COLO668 (cell line): ENCODE measurements around the gene C11orf42.
"Not testable (repeated sequence)": the region's sequence is repeated elsewhere in the genome, so short reads cannot be mapped to it uniquely, and the experiment has no call there.

Experiments
- DNase-seq: peaks from one replicate; lab custom pipeline; 2025; ENCODE audit not compliant: unreplicated experiment; lab: John Stamatoyannopoulos, UW

C11orf42 gene

GRCh38 chr11:6219359-6219758 is 14.0 kb downstream of the C11orf42 start:
- DNase-seq, result no peak

DNA sequence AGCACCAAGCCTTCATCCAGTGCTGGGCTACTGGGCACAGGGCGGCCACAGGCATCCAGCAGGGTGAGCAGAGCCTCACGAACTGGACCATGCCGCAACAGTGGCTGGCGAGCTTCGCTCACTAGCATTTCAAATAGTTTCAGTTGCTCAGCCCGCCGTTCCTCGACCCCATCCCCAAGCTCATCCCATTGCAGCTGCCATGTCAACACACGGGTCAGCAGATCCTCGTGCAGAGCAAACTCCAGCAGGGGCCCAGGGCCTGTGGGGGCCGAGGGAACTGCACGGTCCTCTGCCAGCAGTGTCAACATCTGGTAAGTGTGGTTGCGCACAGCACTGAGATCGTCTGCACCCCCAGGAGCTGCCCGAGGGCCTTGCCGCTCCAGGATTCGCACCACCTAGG is 18.5 kb downstream of the C11orf42 start:
- no peak for DNase-seq

DNA sequence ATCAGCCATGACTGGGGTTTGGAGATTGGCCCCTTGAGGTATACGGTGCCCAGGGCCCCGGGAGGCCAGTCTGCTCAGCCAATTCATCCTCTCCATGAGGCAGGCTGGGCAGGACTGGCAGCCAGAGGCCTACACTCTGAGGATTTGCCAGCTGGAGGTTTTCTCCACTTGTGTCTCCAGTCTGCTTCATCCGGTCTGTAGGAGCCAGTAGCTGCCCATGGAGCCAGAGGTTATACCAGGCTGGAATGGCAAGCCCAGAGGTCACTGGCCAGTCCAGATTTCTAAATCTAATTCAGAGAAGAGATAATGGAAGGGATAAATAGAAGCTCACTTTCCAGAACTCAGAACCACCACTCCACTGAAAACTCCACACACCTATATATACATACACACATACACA is 19.1 kb downstream of the C11orf42 start:
- DNase-seq, result no peak

GRCh38 chr11:6225024-6225423 is 19.7 kb downstream of the C11orf42 start:
- no peak for DNase-seq

GRCh38 chr11:6225896-6226295 is 20.5 kb downstream of the C11orf42 start:
- DNase-seq, result no peak

DNA sequence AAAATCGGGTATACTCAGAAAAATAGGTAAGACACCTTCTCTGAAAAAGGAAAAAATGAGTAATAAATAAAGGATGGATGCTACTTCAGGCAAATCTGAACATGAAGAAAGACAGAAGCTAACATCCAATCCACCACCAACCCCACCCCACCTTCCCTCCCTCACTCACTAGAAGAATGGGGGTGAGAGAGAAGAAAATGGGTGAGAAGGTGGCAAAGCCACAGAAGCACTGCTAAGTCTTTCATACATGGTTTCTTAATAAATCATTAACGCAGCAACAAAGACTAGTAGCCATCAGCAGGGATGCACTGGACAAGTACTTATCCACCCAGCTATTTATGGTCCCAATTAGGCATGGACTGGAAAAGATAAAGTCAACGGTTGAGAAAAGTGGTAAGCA is 23.2 kb downstream of the C11orf42 start:
- no peak for DNase-seq

- DNase-seq, result no peak
Measured at GRCh38 chr11:6229911-6230310, 24.6 kb downstream of the C11orf42 start.

- no peak for DNase-seq
Measured at GRCh38 chr11:6232899-6233298, 27.5 kb downstream of the C11orf42 start.

DNA sequence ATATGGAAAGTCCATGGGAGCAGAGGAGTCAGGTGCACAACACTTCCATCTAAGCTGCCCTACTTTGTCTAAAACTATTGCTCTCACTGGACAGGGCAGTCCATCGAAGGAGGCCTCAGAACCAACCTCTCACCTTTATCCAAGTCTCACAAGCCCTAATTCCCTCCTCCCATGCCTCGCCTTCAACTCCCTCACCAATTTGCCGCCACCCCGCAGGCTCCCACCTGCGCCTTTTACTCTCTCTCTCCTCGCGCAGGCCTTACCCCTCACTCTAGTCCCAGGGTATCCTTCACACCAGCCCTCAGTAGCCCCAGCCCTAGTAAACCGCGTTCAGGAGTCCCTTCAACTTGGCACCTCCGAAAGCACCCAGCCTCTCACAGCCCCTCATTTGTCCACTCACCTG is 28.6 kb downstream of the C11orf42 start:
- DNase-seq, result peak; percentile 38

DNA sequence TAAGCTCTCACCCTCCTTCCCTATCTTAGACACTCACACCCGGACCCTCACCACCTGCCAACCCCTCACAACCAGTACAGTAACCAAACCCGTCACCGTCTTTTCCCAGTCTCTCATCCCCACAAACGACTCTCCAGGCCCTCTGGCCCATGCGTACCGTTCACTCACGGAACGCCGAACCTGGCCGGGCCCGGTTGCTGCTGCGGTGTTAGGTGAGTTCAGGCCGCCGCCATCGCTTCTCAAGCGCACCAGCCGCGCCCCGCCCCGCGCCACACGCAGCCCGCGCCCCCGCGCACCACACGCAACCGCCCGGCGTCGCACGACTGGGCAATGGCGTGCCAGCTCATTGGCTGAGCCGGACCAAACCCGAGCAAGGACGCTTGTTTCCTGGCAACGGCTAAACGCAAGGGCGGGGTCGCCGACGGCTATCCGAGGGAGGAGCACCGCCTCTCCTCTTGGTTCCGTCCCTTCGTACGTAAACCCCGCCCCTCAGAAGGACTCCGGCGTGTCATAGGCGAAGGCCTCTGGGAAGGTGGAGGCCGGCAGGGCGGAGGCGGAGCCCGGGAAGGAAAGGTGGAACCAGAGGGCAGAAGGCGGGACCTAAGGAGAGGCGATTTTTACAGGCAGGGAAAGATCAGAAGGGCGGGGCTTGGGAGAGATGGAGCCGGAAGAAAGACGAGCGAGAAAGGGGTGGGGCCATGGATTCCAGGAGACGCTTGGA is 29.2 kb downstream of the C11orf42 start, which contains the start of gene FHIP1B:
Gene FHIP1B, minus strand, starts transcription at position 250 of the 721 bp plus-strand sequence. CDS start 10,120 bp downstream, outside the sequence.
- DNase-seq, result peak; percentile 99

GRCh38 chr11:6237266-6237665 is 31.9 kb downstream of the C11orf42 start:
- no peak for DNase-seq

- DNase-seq, result peak; percentile 6
Measured at GRCh38 chr11:6237761-6238302, 32.5 kb downstream of the C11orf42 start.

DNA sequence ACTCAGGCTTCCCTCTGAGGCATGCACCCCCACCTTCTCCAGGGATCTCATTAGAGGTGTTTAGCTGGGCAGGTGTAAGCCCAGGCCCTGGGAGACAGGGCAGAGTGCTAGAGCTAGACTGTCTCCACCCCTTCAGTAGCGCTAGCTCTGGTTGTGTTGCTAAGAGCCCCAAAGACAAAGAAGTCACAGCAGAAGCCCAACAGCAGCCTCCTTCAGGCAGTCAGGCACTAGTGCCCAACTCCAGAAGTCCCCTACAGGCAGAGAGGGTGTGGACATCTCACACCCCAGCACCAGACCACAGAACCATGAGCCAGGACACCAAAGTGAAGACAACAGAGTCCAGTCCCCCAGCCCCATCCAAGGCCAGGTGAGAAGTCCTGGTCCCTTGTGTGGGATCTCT is 33.5 kb downstream of the C11orf42 start, which contains the start of gene CNGA4:
Gene CNGA4, plus strand, starts transcription at position 188 of the 400 bp plus-strand sequence. Its CDS starts 118 bp downstream, at position 306.
- DNase-seq, result peak; percentile 25

- no peak for DNase-seq
Measured at GRCh38 chr11:6240139-6240538, 34.8 kb downstream of the C11orf42 start.

DNA sequence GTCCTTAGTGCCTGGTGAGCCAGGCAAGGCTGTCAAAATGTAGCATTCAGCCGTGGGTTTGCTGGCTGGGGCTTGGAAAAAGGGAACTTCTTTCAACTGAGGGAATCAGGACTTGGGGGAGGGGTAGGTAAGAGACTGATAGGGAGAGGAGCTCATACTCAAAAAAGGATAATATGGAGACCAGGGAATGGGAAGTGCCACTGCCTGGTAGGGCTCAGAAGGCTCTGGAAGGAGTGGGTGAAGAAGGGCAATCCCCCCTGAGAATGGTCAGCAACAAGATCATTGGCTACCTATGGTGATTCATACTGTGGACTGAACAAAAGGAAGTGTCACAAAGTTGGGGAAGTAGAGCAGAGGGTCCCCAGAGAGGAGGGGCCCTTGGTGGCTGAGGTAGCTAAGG is 35.4 kb downstream of the C11orf42 start:
- no peak for DNase-seq

GRCh38 chr11:6241316-6241715 is 36.0 kb downstream of the C11orf42 start:
- DNase-seq, result no peak

- DNase-seq, result no peak
Measured at GRCh38 chr11:6245536-6245935, 40.2 kb downstream of the C11orf42 start.

DNA sequence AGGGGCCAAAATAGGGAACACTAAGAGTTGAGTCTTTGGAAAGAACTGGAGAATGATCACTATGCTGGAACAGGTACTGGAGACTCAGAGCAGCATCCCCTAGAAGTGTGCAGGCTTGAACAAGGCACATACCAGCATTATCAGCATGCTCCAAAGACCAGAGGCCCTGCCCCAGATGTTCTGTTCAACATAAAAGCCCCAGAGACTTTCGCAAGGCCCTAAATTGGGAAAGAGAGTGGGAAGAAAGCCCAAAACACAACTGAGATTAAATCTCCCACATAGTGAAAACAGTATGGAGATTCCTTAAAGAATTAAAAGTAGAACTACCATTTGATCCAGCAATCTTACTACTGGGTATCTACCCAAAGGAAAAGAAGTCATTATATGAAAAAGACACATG is 42.9 kb downstream of the C11orf42 start:
- DNase-seq, result no peak

DNA sequence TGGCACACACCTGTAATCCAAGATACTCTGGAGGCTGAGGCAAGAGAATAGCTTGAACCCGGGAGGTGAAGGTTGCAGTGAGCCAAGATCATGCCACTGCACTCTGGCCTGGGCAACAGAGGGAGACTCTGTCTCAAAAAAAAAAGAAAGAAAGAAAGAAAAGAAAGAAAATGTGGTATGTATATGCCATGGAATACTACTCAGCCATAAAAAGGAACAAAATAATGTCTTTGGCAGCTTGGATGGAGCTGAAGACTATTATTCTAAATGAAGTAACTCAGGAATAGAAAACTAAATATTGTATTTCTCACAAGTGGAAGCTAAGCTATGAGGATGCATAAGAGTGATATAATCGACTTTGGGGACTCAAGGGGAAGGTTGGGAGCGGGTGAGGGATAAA is 43.5 kb downstream of the C11orf42 start:
- DNase-seq, result not testable (repeated sequence)

DNA sequence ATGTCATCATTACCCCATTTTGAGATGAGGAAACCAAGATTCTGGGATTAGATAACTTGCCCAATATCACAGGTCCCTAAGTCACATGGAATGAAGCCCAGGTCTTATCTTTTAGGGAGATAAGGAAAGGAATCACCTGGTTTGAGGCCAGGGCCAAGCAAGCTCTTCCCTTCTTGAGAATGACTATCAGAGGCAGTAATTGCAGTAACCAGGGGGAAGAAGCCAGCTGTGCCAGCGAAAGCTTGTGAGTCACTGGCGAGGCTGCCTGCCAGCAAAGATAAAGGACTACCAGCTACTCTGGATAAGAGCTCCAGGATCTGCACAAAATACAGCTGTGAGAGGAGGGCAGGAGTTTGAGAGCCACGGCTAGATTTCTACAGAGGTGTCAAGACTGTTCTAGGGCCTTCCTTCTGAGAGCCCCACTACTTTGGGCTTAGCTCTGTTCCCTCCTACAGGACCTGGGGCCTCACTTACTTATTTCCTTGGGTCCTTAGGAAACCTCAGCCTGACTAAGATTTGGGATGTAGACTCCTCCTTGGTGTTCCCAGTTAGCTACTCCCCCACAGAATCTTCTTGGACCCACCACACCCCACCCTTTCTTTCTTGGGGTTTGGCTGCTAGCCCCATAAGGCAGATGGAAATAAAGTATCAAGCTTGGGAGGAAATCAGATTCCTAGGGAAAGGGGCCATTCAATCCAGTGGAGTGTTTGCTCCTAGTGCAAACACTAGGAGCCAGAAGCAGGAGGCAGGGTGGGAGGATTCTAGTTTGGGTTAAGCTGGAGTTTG is 44.6 kb downstream of the C11orf42 start:
- no peak for DNase-seq

GRCh38 chr11:6251120-6251733 is 45.9 kb downstream of the C11orf42 start:
- peak; percentile 53 for DNase-seq
